ENCODE measurements around the gene NAGLU. TPM values are rescaled to one million over a fixed set of nuclear protein-coding genes. Genes with fewer than 3 reads are reported as not detected.

Gene NAGLU
- total and polyA plus RNA-seq, 2 of the 13 experiments (the other 11 are each of a cell fraction or from before 2014, with no cell fraction given) = 28.2 to 40.1 TPM

GRCh38 chr17:42531455-42532354 is 4.3 kb upstream of the NAGLU start (continued):
- TF ChIP-seq AHDC1 (CRISPR knock-in tag; IDR thresholded peaks at IDR 0.05; ENCODE audit: borderline replicate concordance) (no peak), ZBTB7B (CRISPR knock-in tag; IDR thresholded peaks at IDR 0.05) (peak; percentile 27; the same call in 1 of the 2 replicates), ZFP62 (CRISPR knock-in tag; IDR thresholded peaks at IDR 0.05) (no peak), ZNF350 (CRISPR knock-in tag; IDR thresholded peaks at IDR 0.05; ENCODE audit: borderline replicate concordance, low read depth) (peak; percentile 47; the same call in 1 of the 2 replicates), SP2 (CRISPR knock-in tag; IDR thresholded peaks at IDR 0.05) (0 out of 2 replicates have a peak, but pooled peaks have one; percentile 42), MAF1 (CRISPR knock-in tag; IDR thresholded peaks at IDR 0.05; ENCODE audit: borderline replicate concordance) (peak; percentile 68; the same call in 1 of the 2 replicates), SP4 (CRISPR knock-in tag; IDR thresholded peaks at IDR 0.05) (0 out of 2 replicates have a peak, but pooled peaks have one; percentile 5), CREB1 (IDR thresholded peaks at IDR 0.05) (no peak), CREB1 (CRISPR knock-in tag; IDR thresholded peaks at IDR 0.05) (no peak), ETV6 (CRISPR knock-in tag; conservative IDR thresholded peaks at IDR 0.05) (no peak), HDAC2 (CRISPR knock-in tag; IDR thresholded peaks at IDR 0.05) (peak; percentile 22; the same call in 1 of the 2 replicates), DMTF1 (CRISPR knock-in tag; IDR thresholded peaks at IDR 0.05) (no peak), ZNF607 (CRISPR knock-in tag; IDR thresholded peaks at IDR 0.05; ENCODE audit: borderline replicate concordance) (no peak), ZSCAN22 (CRISPR knock-in tag; IDR thresholded peaks at IDR 0.05) (no peak), ZNF629 (CRISPR knock-in tag; conservative IDR thresholded peaks at IDR 0.05) (0 out of 2 replicates have a peak, but pooled peaks have one; percentile 48)

All from HepG2 (cell line).